WTC11 (cell line): ENCODE data around the gene IL1RN. TPM values are rescaled to one million over a fixed set of nuclear protein-coding genes. Genes with fewer than 3 reads are reported as not detected.

Source experiments
- ATAC-seq: fragments of 200-7000 bp; cut with Tn5 transposase; 2 replicates; pipeline ENCODE4 v1.10.0; 2021; ENCODE audit warnings: mild to moderate bottlenecking, moderate library complexity
- CTCF ChIA-PET: fragments of 300-600 bp; sonication (Branson Sonifier 250); formaldehyde crosslinking; loops from one replicate; lab custom pipeline; 2021; ENCODE audit warnings: antibody characterized with exemption; lab: Charles Lee
- POLR2A ChIA-PET: fragments of 350-600 bp; sonication (Branson Sonifier 250); formaldehyde crosslinking; loops from one replicate; lab custom pipeline; 2021; ENCODE audit warnings: antibody characterized with exemption; lab: Charles Lee
- DNase-seq: peaks from one replicate; pipeline ENCODE4 v3.0.0; 2021; ENCODE audit warnings: low spot score
- H3K27ac Mint-ChIP-seq: 2 replicates; pipeline ENCODE4 v1.8.0; 2021; ENCODE audit warnings: mixed read lengths
- H3K27me3 Mint-ChIP-seq: 2 replicates; pipeline ENCODE4 v1.8.0; 2021; ENCODE audit warnings: low read depth, mild to moderate bottlenecking, moderate library complexity, mixed read lengths
- H3K36me3 Mint-ChIP-seq: 2 replicates; pipeline ENCODE4 v1.8.0; 2021; ENCODE audit warnings: mixed read lengths
- H3K4me1 Mint-ChIP-seq: 2 replicates; pipeline ENCODE4 v1.8.0; 2022; ENCODE audit warnings: mixed read lengths
- H3K4me3 Mint-ChIP-seq: 2 replicates; pipeline ENCODE4 v1.8.0; 2021; ENCODE audit warnings: mild to moderate bottlenecking, moderate library complexity, mixed read lengths
- H3K9me3 Mint-ChIP-seq: 2 replicates; pipeline ENCODE4 v1.8.0; 2021; ENCODE audit warnings: mixed read lengths
- CBFB ChIP-seq: sonication (generic); formaldehyde crosslinking; IDR thresholded peaks from 2 replicates; pipeline ENCODE4 v1.8.1; 2022; ENCODE audit warnings: mild to moderate bottlenecking, low read depth, missing genetic modification reagents
- CTCF ChIP-seq: fragments of 200-600 bp; IDR thresholded peaks from 2 replicates; pipeline ENCODE4 v1.8.0; 2022; ENCODE audit warnings: antibody characterized with exemption
- ESRRA ChIP-seq: sonication (generic); formaldehyde crosslinking; IDR thresholded peaks from 2 replicates; pipeline ENCODE4 v1.8.1; 2022; ENCODE audit warnings: mild to moderate bottlenecking, missing genetic modification reagents, borderline replicate concordance
- ETV6 ChIP-seq: sonication (generic); formaldehyde crosslinking; IDR thresholded peaks from 2 replicates; pipeline ENCODE4 v1.8.1; 2022; ENCODE audit warnings: mild to moderate bottlenecking, missing genetic modification reagents
- GRHL2 ChIP-seq: fragments of 250-450 bp; sonication (Bioruptor Pico); IDR thresholded peaks from 2 replicates; pipeline ENCODE4 v1.8.0; 2022; ENCODE audit warnings: mild to moderate bottlenecking, moderate library complexity; ENCODE audit not compliant: insufficient replicate concordance, severe bottlenecking
- NFATC4 ChIP-seq: fragments of 250-450 bp; sonication (Bioruptor Pico); IDR thresholded peaks from 2 replicates; pipeline ENCODE4 v1.9.0; 2021; ENCODE audit warnings: mild to moderate bottlenecking
- NR1H2 ChIP-seq: sonication (generic); formaldehyde crosslinking; IDR thresholded peaks from 2 replicates; pipeline ENCODE4 v1.9.0; 2021; ENCODE audit warnings: mild to moderate bottlenecking, moderate library complexity, missing genetic modification reagents
- OVOL2 ChIP-seq: fragments of 250-450 bp; sonication (Bioruptor Pico); IDR thresholded peaks from 2 replicates; pipeline ENCODE4 v1.9.0; 2021; ENCODE audit warnings: mild to moderate bottlenecking, borderline replicate concordance
- PRRX2 ChIP-seq: fragments of 250-450 bp; sonication (Bioruptor Pico); IDR thresholded peaks from 2 replicates; pipeline ENCODE4 v1.8.0; 2021; ENCODE audit warnings: mild to moderate bottlenecking
- SMAD3 ChIP-seq: sonication (generic); formaldehyde crosslinking; IDR thresholded peaks from 2 replicates; pipeline ENCODE4 v1.8.0; 2022; ENCODE audit warnings: missing genetic modification reagents, mild to moderate bottlenecking, borderline replicate concordance
- SOX15 ChIP-seq: fragments of 250-450 bp; sonication (Bioruptor Pico); IDR thresholded peaks from 2 replicates; pipeline ENCODE4 v1.9.0; 2021; ENCODE audit warnings: mild to moderate bottlenecking
- TEAD1 ChIP-seq: sonication (generic); formaldehyde crosslinking; IDR thresholded peaks from 2 replicates; pipeline ENCODE4 v1.8.0; 2022; ENCODE audit warnings: mild to moderate bottlenecking, missing genetic modification reagents
- ZBTB43 ChIP-seq: sonication (generic); formaldehyde crosslinking; IDR thresholded peaks from 2 replicates; pipeline ENCODE4 v1.8.1; 2023; ENCODE audit warnings: mild to moderate bottlenecking, missing genetic modification reagents
- ZMAT4 ChIP-seq: fragments of 250-450 bp; sonication (Bioruptor Pico); IDR thresholded peaks from 2 replicates; pipeline ENCODE4 v1.9.0; 2021; ENCODE audit warnings: mild to moderate bottlenecking
- ZNF425 ChIP-seq: fragments of 250-450 bp; sonication (Bioruptor Pico); conservative IDR thresholded peaks from 2 replicates; pipeline ENCODE4 v1.9.0; 2021; ENCODE audit warnings: mild to moderate bottlenecking
- total RNA-seq: library from RNA; stranded (reverse); gene quantifications from 3 replicates; pipeline ENCODE4 v1.2.3, GENCODE V29; 2021

IL1RN gene
- total RNA-seq, 1 experiment from 2014 or later = not detected

GRCh38 chr2:113083296-113083695 lies 44.1 kb upstream of the IL1RN start (continued):
- TF ChIP-seq ZNF425 (CRISPR knock-in tag) = no peak
- TF ChIP-seq GRHL2 (CRISPR knock-in tag) = no peak
- TF ChIP-seq ZBTB43 (CRISPR knock-in tag) = no peak
- no peak for TF ChIP-seq CBFB (CRISPR knock-in tag)
- TF ChIP-seq ETV6 (CRISPR knock-in tag) = no peak
- TF ChIP-seq TEAD1 = no peak
- no peak for TF ChIP-seq NFATC4 (CRISPR knock-in tag)
- TF ChIP-seq, all 79 proteins: peak for 0

- TF ChIP-seq PRRX2 (CRISPR knock-in tag) (no peak), SOX15 (no peak), ESRRA (no peak), CTCF (no peak), GRHL2 (CRISPR knock-in tag) (no peak), NFATC4 (CRISPR knock-in tag) (no peak), SMAD3 (CRISPR knock-in tag) (no peak)
- TF ChIP-seq, all 79 proteins: peak for 0
- no peak overlapping the region for H3K4me3 Mint-ChIP-seq
- H3K27ac Mint-ChIP-seq = no peak overlapping the region
- peaks cover 17% of the 10 kb centered on the region for H3K27me3 Mint-ChIP-seq
- ChIA-PET CTCF (interaction anchor here (0.6 to 2.5 kb wide), 5 partner anchors 15 to 365 kb away, joined by 3 to 11 read pairs (median 3); no protein-coding TSS in a partner anchor), POLR2A (no interaction called here)
- peaks cover 6% of the 10 kb centered on the region for H3K4me1 Mint-ChIP-seq
- no peaks in the 10 kb centered on the region for H3K36me3 Mint-ChIP-seq
- no peak for ATAC-seq
- no peak for DNase-seq
- H3K9me3 Mint-ChIP-seq = no peaks in the 10 kb centered on the region
These were observed 43.0 kb upstream of the IL1RN start for GRCh38 chr2:113084249-113085000.

- Mint-ChIP-seq H3K27ac (no peak overlapping the region), H3K36me3 (no peaks in the 10 kb centered on the region), H3K27me3 (peaks cover 17% of the 10 kb centered on the region)
- CTCF ChIA-PET = interaction anchor here (2.5 kb wide), 1 partner anchor 113 kb away, joined by 11 read pairs; no protein-coding TSS in a partner anchor
- ATAC-seq = no peak
- no peak for TF ChIP-seq ZMAT4 (CRISPR knock-in tag)
- no peak for TF ChIP-seq OVOL2 (CRISPR knock-in tag)
- TF ChIP-seq NR1H2 = no peak
- no peak for TF ChIP-seq SOX15
- TF ChIP-seq, all 79 proteins: peak for 0
- H3K9me3 Mint-ChIP-seq = no peaks in the 10 kb centered on the region
- POLR2A ChIA-PET = no interaction called here
- no peaks in the 10 kb centered on the region for H3K4me1 Mint-ChIP-seq
- DNase-seq = no peak
- no peak overlapping the region for H3K4me3 Mint-ChIP-seq
These were observed 41.9 kb upstream of the IL1RN start for GRCh38 chr2:113085542-113085941.
